Adrenal gland (tissue), 12 donors: ENCODE results near the gene KRTAP9-3. TPM values are rescaled to one million over a fixed set of nuclear protein-coding genes. Genes with fewer than 3 reads are reported as not detected.
"Not testable (repeated sequence)": the region's sequence is repeated elsewhere in the genome, so short reads cannot be mapped to it uniquely, and the experiment has no call there.

Experiments
- DNase-seq, 7 donors: peaks; one replicate each; pipeline ENCODE4 v3.0.0-alpha.2; 2019 to 2020
- H3K27ac ChIP-seq, 5 donors: fragments of 200-600 bp; sonication (generic) in 4 of 5; 1 replicate in 3 of 5; 2 replicates in 2 of 5; pipeline versions ENCODE4 v1.5.1 to v1.8.0; 2016 to 2020; ENCODE audit warnings: mild to moderate bottlenecking in 1 of 5
- H3K27me3 ChIP-seq: fragments of 200-600 bp; 2 replicates; pipeline ENCODE4 v1.8.0; 2021
- H3K36me3 ChIP-seq, 2 donors: fragments of 200-600 bp; replicated peaks in 1 of 2; 1 replicate in 1 of 2; 2 replicates in 1 of 2; pipeline versions ENCODE4 v1.5.1 to v1.8.0; 2018 to 2022
- H3K4me1 ChIP-seq, 2 donors: fragments of 200-600 bp; replicated peaks in 1 of 2; 1 replicate in 1 of 2; 2 replicates in 1 of 2; pipeline versions ENCODE4 v1.5.1 to v1.8.0; 2018 to 2021
- H3K4me3 ChIP-seq, 4 donors: fragments of 200-600 bp; sonication (generic) in 3 of 4; one replicate each; pipeline ENCODE4 v1.5.1; 2016 to 2018
- H3K9me3 ChIP-seq, 3 donors: fragments of 200-600 bp; sonication (generic) in 1 of 3; replicated peaks in 1 of 3; 1 replicate in 2 of 3; 2 replicates in 1 of 3; pipeline versions ENCODE4 v1.5.1 to v1.8.0; 2016 to 2021
- CTCF ChIP-seq, 6 experiments: fragments of 450-650 bp in 4 of 6; fragments of 200-600 bp in 2 of 6; sonication (generic) in 1 of 6; IDR thresholded peaks; 1 replicate in 5 of 6; 2 replicates in 1 of 6; pipeline versions ENCODE4 v1.5.1 to v1.8.0; 2016 to 2021; ENCODE audit warnings: antibody characterized with exemption in 6 of 6, mild to moderate bottlenecking in 2 of 6, moderate library complexity in 1 of 6
- POLR2A ChIP-seq, 2 donors: fragments of 450-650 bp; IDR thresholded peaks; one replicate each; pipeline ENCODE4 v1.6.1; 2017; ENCODE audit warnings: antibody characterized with exemption in 2 of 2, mild to moderate bottlenecking in 2 of 2, moderate library complexity in 1 of 2
- WGBS, 4 donors: extraction: QIAGEN DNeasy Blood & Tissue Kit in 2 of 4; methylation state at CpG; one replicate each; pipeline versions ENCODE4 v1.1.5 to v1.1.7; 2013 to 2017; 5-methylcytosine and 5-hydroxymethylcytosine counted together
- intact Hi-C, 2 donors: fragments of 100-400 bp; cut with DNase I; formaldehyde crosslinking; loops; one replicate each; pipeline versions ENCODE4 v1.14.1 to v1.15.0; 2022 to 2023
- polyA plus RNA-seq, 3 donors: library from polyadenylated mRNA; stranded (reverse); fragments of 200-250 nt in 2 of 3; fragments of 350-450 nt in 1 of 3; fragmentation: Illumina TruSeq in 1 of 3; extraction: RNeasy Lipid Tissue Mini Kit (QIAGEN cat#74804) in 1 of 3; gene quantifications; one replicate each; pipeline ENCODE4 v1.2.3, GENCODE V29; 2013 to 2014
- total RNA-seq, 9 donors: library from RNA; depleted of rRNA in 4 of 9; stranded (reverse); fragments of >200 nt in 4 of 9; fragments of 120-200 nt in 1 of 9; fragmentation: NEBNext Ultra II Directional in 1 of 9; extraction: Animal tissue kit (Norgen Biotek cat#: 25700) in 1 of 9; gene quantifications; one replicate each; pipeline versions ENCODE4 v1.1.0 to v1.2.4, GENCODE V29; 2013 to 2023
- donor health status: healthy with polysubstance abuse.
- donor health status: Bipolar disorder and iron deficiency.
- donor health status: DM: yes; HTN: yes; CAD: no.
- donor health status: DM: no; HTN: no; CAD: no.
- donor health status: DM: no; HTN: no; CAD: no.
- donor health status: DM: yes; HTN: yes; CAD: no.

The KRTAP9-3 gene
- total and polyA plus RNA-seq, 12 donors = not detected

- no peak for DNase-seq
- no peak for TF ChIP-seq CTCF (IDR thresholded peaks at IDR 0.05)
- no peak for TF ChIP-seq POLR2A (IDR thresholded peaks at IDR 0.05)
- no peak overlapping the region for H3K27ac ChIP-seq
- H3K9me3 ChIP-seq = no peaks in the 10 kb centered on the region
- 82 to 91% (median 88%) methylated on average over 1 of the region's 1 CpG for WGBS, 4 donors
- H3K27me3 ChIP-seq = peaks cover 12% of the 10 kb centered on the region
- no peak overlapping the region for H3K4me3 ChIP-seq
- intact Hi-C loops = no loop called here
- no peaks in the 10 kb centered on the region for H3K36me3 ChIP-seq
- no peaks in the 10 kb centered on the region for H3K4me1 ChIP-seq
These were observed 19.0 kb downstream of the KRTAP9-3 start for GRCh38 chr17:41251261-41251660.

GRCh38 chr17:41254861-41255260, 22.6 kb downstream of the KRTAP9-3 start:
- intact Hi-C loops = no loop called here
- no peaks in the 10 kb centered on the region for H3K9me3 ChIP-seq
- H3K27ac ChIP-seq = no peak overlapping the region
- H3K36me3 ChIP-seq = no peaks in the 10 kb centered on the region
- peaks cover 18% of the 10 kb centered on the region for H3K27me3 ChIP-seq
- no peak overlapping the region for H3K4me3 ChIP-seq
- DNase-seq = no peak
- 0 to 62% (median 21%) methylated on average over 1 of the region's 1 CpG for WGBS, 4 donors
- H3K4me1 ChIP-seq = no peaks in the 10 kb centered on the region
- no peak for TF ChIP-seq POLR2A (IDR thresholded peaks at IDR 0.05)
- no peak for TF ChIP-seq CTCF (IDR thresholded peaks at IDR 0.05)

- H3K4me3 ChIP-seq, intact Hi-C loops, H3K9me3 ChIP-seq, H3K27ac ChIP-seq, H3K36me3 ChIP-seq, DNase-seq, H3K4me1 ChIP-seq: not testable (repeated sequence)
- H3K27me3 ChIP-seq = peaks cover 18% of the 10 kb centered on the region
- 64 to 88% (median 83%) methylated on average over 3 to 5 of the region's 5 CpGs; no CpG with 5 or more reads in 1 of the 4 donors for WGBS, 4 donors
These were observed 23.4 kb downstream of the KRTAP9-3 start, which contains the start of gene KRTAP9-9 for GRCh38 chr17:41255381-41256290. Gene KRTAP9-9 (plus strand): TSS chr17:41255384.

- H3K4me1 ChIP-seq = no peaks in the 10 kb centered on the region
- H3K4me3 ChIP-seq = no peak overlapping the region
- H3K27me3 ChIP-seq = peaks cover 18% of the 10 kb centered on the region
- intact Hi-C loops = no loop called here
- no peaks in the 10 kb centered on the region for H3K36me3 ChIP-seq
- no peak overlapping the region for H3K27ac ChIP-seq
- TF ChIP-seq POLR2A (IDR thresholded peaks at IDR 0.05) = no peak
- TF ChIP-seq CTCF (IDR thresholded peaks at IDR 0.05) = no peak
- WGBS, 4 donors = 75 to 90% (median 87%) methylated on average over 1 of the region's 1 CpG
- DNase-seq = no peak
- H3K9me3 ChIP-seq = no peaks in the 10 kb centered on the region
These were observed 24.0 kb downstream of the KRTAP9-3 start for GRCh38 chr17:41256291-41256685.

- no peak for TF ChIP-seq CTCF (IDR thresholded peaks at IDR 0.05)
- TF ChIP-seq POLR2A (IDR thresholded peaks at IDR 0.05) = no peak
- Histone ChIP-seq H3K27me3 (peaks cover 6% of the 10 kb centered on the region), H3K4me3 (no peak overlapping the region), H3K9me3 (no peaks in the 10 kb centered on the region), H3K4me1 (no peaks in the 10 kb centered on the region), H3K36me3 (no peaks in the 10 kb centered on the region), H3K27ac (no peak overlapping the region)
- intact Hi-C loops = no loop called here
- DNase-seq = no peak
These were observed 26.2 kb downstream of the KRTAP9-3 start for GRCh38 chr17:41258406-41258805.
